Hepatocyte (in vitro differentiated cells): ENCODE measurements around the gene ST6GAL1. TPM values are rescaled to one million over a fixed set of nuclear protein-coding genes. Genes with fewer than 3 reads are reported as not detected.
A peak's percentile ranks its signal among the peaks of the same experiment; 100 is the strongest.

Experiments
- DNase-seq: peaks from one replicate; pipeline ENCODE4 v3.0.0-alpha.2; 2016; ENCODE audit warnings: low spot score
- H2AFZ ChIP-seq: fragments of 200-600 bp; sonication (generic); 2 replicates; pipeline ENCODE4 v1.6.0; 2016; ENCODE audit warnings: antibody characterized with exemption, mild to moderate bottlenecking
- H3K27ac ChIP-seq: fragments of 200-600 bp; sonication (generic); 2 replicates; pipeline ENCODE4 v1.5.1; 2016; ENCODE audit warnings: mild to moderate bottlenecking
- H3K27me3 ChIP-seq: fragments of 200-600 bp; sonication (generic); 2 replicates; pipeline ENCODE4 v1.6.1; 2016
- H3K36me3 ChIP-seq: fragments of 200-600 bp; sonication (generic); replicated peaks from 2 replicates; pipeline ENCODE4 v1.5.1; 2016; ENCODE audit warnings: low read depth; ENCODE audit not compliant: insufficient read depth
- H3K4me1 ChIP-seq: fragments of 200-600 bp; sonication (generic); 2 replicates; pipeline ENCODE4 v1.5.1; 2016; ENCODE audit warnings: mild to moderate bottlenecking, moderate library complexity; ENCODE audit not compliant: insufficient read depth
- H3K4me2 ChIP-seq: fragments of 200-600 bp; sonication (generic); 2 replicates; pipeline ENCODE4 v1.6.0; 2016
- H3K4me3 ChIP-seq: fragments of 200-600 bp; sonication (generic); 2 replicates; pipeline ENCODE4 v1.5.1; 2016; ENCODE audit warnings: mild to moderate bottlenecking
- H3K79me2 ChIP-seq: fragments of 200-600 bp; sonication (generic); 2 replicates; pipeline ENCODE4 v1.6.0; 2017; ENCODE audit warnings: mild to moderate bottlenecking
- H3K9me2 ChIP-seq: fragments of 200-600 bp; sonication (generic); replicated peaks from 2 replicates; pipeline ENCODE4 v1.6.0; 2017; ENCODE audit warnings: mild to moderate bottlenecking; ENCODE audit not compliant: insufficient read depth
- H3K9me3 ChIP-seq: fragments of 200-600 bp; sonication (generic); 2 replicates; pipeline ENCODE4 v1.5.1; 2016; ENCODE audit warnings: low read depth, mild to moderate bottlenecking
- H4K20me1 ChIP-seq: fragments of 200-600 bp; sonication (generic); 2 replicates; pipeline ENCODE4 v1.6.0; 2016; ENCODE audit warnings: mild to moderate bottlenecking; ENCODE audit not compliant: insufficient read depth, poor library complexity, severe bottlenecking
- EZH2 ChIP-seq: fragments of 200-600 bp; sonication (generic); IDR thresholded peaks from 2 replicates; pipeline ENCODE4 v1.6.1; 2016; ENCODE audit warnings: antibody characterized with exemption, mild to moderate bottlenecking, borderline replicate concordance
- EZH2phosphoT487 ChIP-seq: fragments of 200-600 bp; sonication (generic); IDR thresholded peaks from one replicate; pipeline ENCODE4 v1.6.1; 2018; ENCODE audit warnings: antibody characterized with exemption, mild to moderate bottlenecking, low read depth, moderate library complexity; ENCODE audit not compliant: unreplicated experiment, severe bottlenecking
- WGBS: methylation state at CpG from one replicate; pipeline ENCODE4 v1.1.6; 2016; ENCODE audit warnings: low lambda C conversion rate; ENCODE audit errors: missing lambda C conversion rate; 5-methylcytosine and 5-hydroxymethylcytosine counted together
- polyA plus RNA-seq: library from polyadenylated mRNA; unstranded; fragments of >200 nt; fragmentation: Nextera tagmentation; extraction: Ambion mirVana; gene quantifications from 2 replicates; pipeline ENCODE4 v1.2.1, GENCODE V29; 2016
- total RNA-seq: library from RNA; depleted of rRNA; stranded (reverse); fragments of >200 nt; gene quantifications from 2 replicates; pipeline ENCODE4 v1.2.3, GENCODE V29; 2014
- TF ChIP-seq, protein P1 (sequence below): fragments of 200-600 bp; sonication (generic); IDR thresholded peaks from 2 replicates; pipeline ENCODE4 v1.5.1; 2016; ENCODE audit warnings: antibody characterized with exemption, mild to moderate bottlenecking; ENCODE audit not compliant: poor library complexity

Gene ST6GAL1
- total and polyA plus RNA-seq, 2 experiments from 2014 or later, result 57.5 to 109 TPM

- H3K27me3 ChIP-seq, result peaks cover 4% of the 10 kb centered on the region
- peak overlapping the region; percentile 99 for H3K4me2 ChIP-seq
- H3K9me3 ChIP-seq, result no peaks in the 10 kb centered on the region
- no peaks in the 10 kb centered on the region for H4K20me1 ChIP-seq
- H3K27ac ChIP-seq, result peak overlapping the region; percentile 80
- peaks cover 11% of the 10 kb centered on the region for H3K4me1 ChIP-seq
- no peaks in the 10 kb centered on the region for H3K9me2 ChIP-seq
- WGBS, result under 1% methylated on average over 65 of the region's 76 CpGs
- H3K36me3 ChIP-seq, result no peaks in the 10 kb centered on the region
- peak; percentile 73 for DNase-seq
- H3K4me3 ChIP-seq, result peak overlapping the region; percentile 100
- H3K79me2 ChIP-seq, result peaks cover 28% of the 10 kb centered on the region
- peak overlapping the region; percentile 99 for H2AFZ ChIP-seq
- TF ChIP-seq EZH2phosphoT487 (no peak), EZH2 (no peak)
- TF ChIP-seq, protein P1, sequence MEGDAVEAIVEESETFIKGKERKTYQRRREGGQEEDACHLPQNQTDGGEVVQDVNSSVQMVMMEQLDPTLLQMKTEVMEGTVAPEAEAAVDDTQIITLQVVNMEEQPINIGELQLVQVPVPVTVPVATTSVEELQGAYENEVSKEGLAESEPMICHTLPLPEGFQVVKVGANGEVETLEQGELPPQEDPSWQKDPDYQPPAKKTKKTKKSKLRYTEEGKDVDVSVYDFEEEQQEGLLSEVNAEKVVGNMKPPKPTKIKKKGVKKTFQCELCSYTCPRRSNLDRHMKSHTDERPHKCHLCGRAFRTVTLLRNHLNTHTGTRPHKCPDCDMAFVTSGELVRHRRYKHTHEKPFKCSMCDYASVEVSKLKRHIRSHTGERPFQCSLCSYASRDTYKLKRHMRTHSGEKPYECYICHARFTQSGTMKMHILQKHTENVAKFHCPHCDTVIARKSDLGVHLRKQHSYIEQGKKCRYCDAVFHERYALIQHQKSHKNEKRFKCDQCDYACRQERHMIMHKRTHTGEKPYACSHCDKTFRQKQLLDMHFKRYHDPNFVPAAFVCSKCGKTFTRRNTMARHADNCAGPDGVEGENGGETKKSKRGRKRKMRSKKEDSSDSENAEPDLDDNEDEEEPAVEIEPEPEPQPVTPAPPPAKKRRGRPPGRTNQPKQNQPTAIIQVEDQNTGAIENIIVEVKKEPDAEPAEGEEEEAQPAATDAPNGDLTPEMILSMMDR, result no peak
Observed at GRCh38 chr3:186930641-186931531, 560 bp downstream of the ST6GAL1 start.

- TF ChIP-seq, protein P1, result no peak
- TF ChIP-seq EZH2phosphoT487, result no peak
- TF ChIP-seq EZH2, result peak; percentile 19
- H3K9me2 ChIP-seq, result no peaks in the 10 kb centered on the region
- H3K79me2 ChIP-seq, result peaks cover 35% of the 10 kb centered on the region
- 1% methylated on average over 32 of the region's 32 CpGs for WGBS
- H3K4me2 ChIP-seq, result peak overlapping the region; percentile 99
- peaks cover 4% of the 10 kb centered on the region for H3K27me3 ChIP-seq
- H3K27ac ChIP-seq, result peak overlapping the region; percentile 80
- H4K20me1 ChIP-seq, result no peaks in the 10 kb centered on the region
- no peaks in the 10 kb centered on the region for H3K36me3 ChIP-seq
- no peaks in the 10 kb centered on the region for H3K9me3 ChIP-seq
- peak; percentile 79 for DNase-seq
- peaks cover 11% of the 10 kb centered on the region for H3K4me1 ChIP-seq
- peak overlapping the region; percentile 99 for H2AFZ ChIP-seq
- H3K4me3 ChIP-seq, result peak overlapping the region; percentile 100
Observed at GRCh38 chr3:186931532-186932280, 1.4 kb downstream of the ST6GAL1 start.

DNA sequence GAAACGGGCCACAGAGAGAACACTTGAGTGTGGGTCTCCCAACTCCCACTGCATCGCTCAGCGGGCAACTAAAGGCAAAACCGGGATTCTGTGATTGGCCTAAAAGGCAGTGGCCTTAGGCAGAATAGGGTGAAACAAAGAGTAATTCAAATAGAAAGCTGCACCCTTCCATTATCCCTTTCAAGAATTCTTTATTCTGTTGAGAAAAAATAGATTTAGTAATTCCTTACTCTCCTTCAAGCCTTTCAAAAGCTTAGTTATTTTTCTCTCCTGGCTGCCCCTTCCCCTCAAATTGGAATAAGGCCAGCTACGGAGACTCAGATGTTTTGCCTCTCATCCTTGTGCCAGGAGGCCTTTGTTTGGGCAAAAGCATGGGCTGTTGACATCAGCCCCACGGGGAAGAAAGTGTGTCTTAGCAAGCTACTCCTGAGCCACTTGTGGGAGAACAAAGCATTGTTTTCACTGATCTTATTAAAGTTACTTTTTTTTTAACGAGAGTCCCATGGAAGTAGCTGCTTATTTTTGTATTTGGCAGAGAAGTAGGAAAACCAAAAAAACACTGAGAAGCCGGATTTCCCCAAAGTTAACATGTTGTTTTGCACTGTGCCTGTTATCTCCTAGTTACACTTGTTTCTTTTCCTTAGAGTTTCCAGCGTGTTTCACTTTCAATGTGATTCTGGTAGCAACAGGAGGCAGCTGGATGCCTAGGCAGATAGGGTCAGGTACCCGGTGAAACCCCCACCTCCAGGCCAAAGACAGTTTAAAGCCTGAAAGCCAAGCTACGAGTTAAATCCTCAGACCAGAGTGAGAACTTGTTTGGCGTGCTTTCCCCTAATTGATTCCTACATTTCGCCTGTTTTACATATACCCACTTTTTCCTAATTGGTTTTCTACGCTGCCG, 2.2 kb downstream of the ST6GAL1 start:
- no peaks in the 10 kb centered on the region for H3K36me3 ChIP-seq
- no peaks in the 10 kb centered on the region for H4K20me1 ChIP-seq
- no peak for DNase-seq
- no peaks in the 10 kb centered on the region for H3K9me2 ChIP-seq
- peak overlapping the region; percentile 99 for H2AFZ ChIP-seq
- H3K79me2 ChIP-seq, result peaks cover 36% of the 10 kb centered on the region
- peak overlapping the region; percentile 80 for H3K27ac ChIP-seq
- WGBS, result 46% methylated on average over 15 of the region's 15 CpGs
- TF ChIP-seq EZH2, result no peak
- TF ChIP-seq, protein P1, result no peak
- TF ChIP-seq EZH2phosphoT487, result no peak
- peaks cover 4% of the 10 kb centered on the region for H3K27me3 ChIP-seq
- peak overlapping the region; percentile 99 for H3K4me2 ChIP-seq
- no peaks in the 10 kb centered on the region for H3K9me3 ChIP-seq
- H3K4me3 ChIP-seq, result peak overlapping the region; percentile 15
- peaks cover 11% of the 10 kb centered on the region for H3K4me1 ChIP-seq
